OCI-LY1 (cell line): ENCODE data around the gene COL25A1.

Source experiments
- EZH2 ChIP-seq: fragments of 200-600 bp; sonication (generic), shearing (Covaris generic); IDR thresholded peaks from 2 replicates; pipeline ENCODE4 v1.8.0; 2017; ENCODE audit warnings: borderline replicate concordance, mixed run types, mild to moderate bottlenecking, antibody characterized with exemption, low read length, moderate library complexity, mixed read lengths
- TF ChIP-seq, protein P1 (sequence below): fragments of 200-600 bp; sonication (generic), shearing (Covaris generic); IDR thresholded peaks from 2 replicates; pipeline ENCODE4 v1.5.1; 2017; ENCODE audit warnings: mild to moderate bottlenecking, antibody characterized with exemption, low read length, moderate library complexity, mixed read lengths

DNA sequence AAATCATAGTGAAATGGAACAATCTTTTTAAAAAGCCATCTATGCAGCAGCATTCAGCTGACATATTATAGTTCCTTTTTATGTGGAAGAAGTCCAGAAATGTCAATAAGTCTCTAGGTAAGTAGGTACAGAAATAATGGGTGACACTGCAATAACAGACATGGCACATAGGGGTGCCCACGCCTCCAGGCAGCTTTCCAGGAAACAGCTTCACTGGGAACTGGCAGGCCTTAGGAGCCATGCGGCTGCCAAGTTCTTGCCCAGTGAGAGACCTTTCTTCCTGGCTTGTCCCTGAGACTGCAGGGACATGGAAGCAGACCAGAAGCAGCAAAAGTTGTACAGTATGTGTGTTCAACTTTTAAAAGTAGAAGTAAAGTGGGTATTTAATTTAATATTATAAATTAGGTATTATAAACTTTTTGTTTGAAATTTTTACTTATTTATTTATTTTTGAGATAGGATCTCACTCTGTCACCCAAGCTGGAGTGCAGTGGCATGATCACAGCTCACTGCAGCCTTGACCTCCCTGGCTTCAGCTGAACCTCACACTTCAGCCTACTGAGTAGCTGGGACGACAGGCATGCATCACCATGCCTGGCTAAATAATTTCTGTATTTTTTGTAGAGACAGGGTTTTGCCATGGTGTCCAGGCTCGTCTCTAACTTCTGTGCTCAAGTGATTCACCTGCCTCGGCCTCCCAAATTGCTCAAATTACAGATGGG lies 527.5 kb downstream of the COL25A1 start:
- TF ChIP-seq, protein P1, sequence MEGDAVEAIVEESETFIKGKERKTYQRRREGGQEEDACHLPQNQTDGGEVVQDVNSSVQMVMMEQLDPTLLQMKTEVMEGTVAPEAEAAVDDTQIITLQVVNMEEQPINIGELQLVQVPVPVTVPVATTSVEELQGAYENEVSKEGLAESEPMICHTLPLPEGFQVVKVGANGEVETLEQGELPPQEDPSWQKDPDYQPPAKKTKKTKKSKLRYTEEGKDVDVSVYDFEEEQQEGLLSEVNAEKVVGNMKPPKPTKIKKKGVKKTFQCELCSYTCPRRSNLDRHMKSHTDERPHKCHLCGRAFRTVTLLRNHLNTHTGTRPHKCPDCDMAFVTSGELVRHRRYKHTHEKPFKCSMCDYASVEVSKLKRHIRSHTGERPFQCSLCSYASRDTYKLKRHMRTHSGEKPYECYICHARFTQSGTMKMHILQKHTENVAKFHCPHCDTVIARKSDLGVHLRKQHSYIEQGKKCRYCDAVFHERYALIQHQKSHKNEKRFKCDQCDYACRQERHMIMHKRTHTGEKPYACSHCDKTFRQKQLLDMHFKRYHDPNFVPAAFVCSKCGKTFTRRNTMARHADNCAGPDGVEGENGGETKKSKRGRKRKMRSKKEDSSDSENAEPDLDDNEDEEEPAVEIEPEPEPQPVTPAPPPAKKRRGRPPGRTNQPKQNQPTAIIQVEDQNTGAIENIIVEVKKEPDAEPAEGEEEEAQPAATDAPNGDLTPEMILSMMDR = no peak
- no peak for TF ChIP-seq EZH2
